HepG2 (cell line): Measurements from ENCODE around the gene FSIP1. TPM values are rescaled to one million over a fixed set of nuclear protein-coding genes. Genes with fewer than 3 reads are reported as not detected.

Source experiments
- HNF1B ChIP-seq: sonication (generic); formaldehyde crosslinking; IDR thresholded peaks from 2 replicates; pipeline ENCODE4 v1.5.1; 2020; ENCODE audit warnings: mild to moderate bottlenecking, moderate library complexity, missing genetic modification reagents
- MYPOP ChIP-seq: sonication (generic); formaldehyde crosslinking; IDR thresholded peaks from 2 replicates; pipeline ENCODE4 v1.8.1; 2023; ENCODE audit warnings: mild to moderate bottlenecking, moderate library complexity, missing genetic modification reagents
- NFAT5 ChIP-seq: sonication (generic); formaldehyde crosslinking; IDR thresholded peaks from 2 replicates; pipeline ENCODE4 v1.4.0; 2020; ENCODE audit warnings: missing genetic modification reagents
- NFATC3 ChIP-seq: sonication (generic); formaldehyde crosslinking; IDR thresholded peaks from 2 replicates; pipeline ENCODE4 v1.5.1; 2020; ENCODE audit warnings: mild to moderate bottlenecking, missing genetic modification reagents
- PLRG1 ChIP-seq: fragments of 450-650 bp; conservative IDR thresholded peaks from 2 replicates; pipeline ENCODE4 v1.6.1; 2016
- SNAPC4 ChIP-seq: sonication (generic); formaldehyde crosslinking; IDR thresholded peaks from 2 replicates; pipeline ENCODE4 v1.4.0; 2020; ENCODE audit warnings: mild to moderate bottlenecking, missing genetic modification reagents
- SRY ChIP-seq: sonication (generic); formaldehyde crosslinking; IDR thresholded peaks from 2 replicates; pipeline ENCODE4 v1.8.0; 2022; ENCODE audit warnings: mild to moderate bottlenecking, missing genetic modification reagents
- ZBTB39 ChIP-seq: sonication (generic); formaldehyde crosslinking; IDR thresholded peaks from 2 replicates; pipeline ENCODE4 v1.5.0; 2020; ENCODE audit warnings: missing genetic modification reagents
- ZNF354B ChIP-seq: sonication (generic); formaldehyde crosslinking; IDR thresholded peaks from 2 replicates; pipeline ENCODE4 v1.8.0; 2022; ENCODE audit warnings: mild to moderate bottlenecking, missing genetic modification reagents
- ZNF431 ChIP-seq: sonication (generic); formaldehyde crosslinking; IDR thresholded peaks from 2 replicates; pipeline ENCODE4 v1.9.0; 2022; ENCODE audit warnings: missing genetic modification reagents, low read depth, mild to moderate bottlenecking, borderline replicate concordance
- ZNF552 ChIP-seq: sonication (generic); formaldehyde crosslinking; IDR thresholded peaks from 2 replicates; pipeline ENCODE4 v1.9.0; 2022; ENCODE audit warnings: missing genetic modification reagents, mild to moderate bottlenecking, borderline replicate concordance
- ZNF713 ChIP-seq: sonication (generic); formaldehyde crosslinking; IDR thresholded peaks from 2 replicates; pipeline ENCODE4 v1.4.0; 2020; ENCODE audit warnings: mild to moderate bottlenecking, missing genetic modification reagents
- ZNF749 ChIP-seq: sonication (generic); formaldehyde crosslinking; IDR thresholded peaks from 2 replicates; pipeline ENCODE4 v1.8.0; 2022; ENCODE audit warnings: mild to moderate bottlenecking, missing genetic modification reagents, moderate library complexity, borderline replicate concordance
- polyA plus RNA-seq, 8 experiments: library from polyadenylated mRNA; depleted of rRNA in 3 of 8; stranded (reverse) in 7 of 8; unstranded in 1 of 8; fragments of >200 nt; fragmentation: Illumina TruSeq in 4 of 8; extraction: Trizol in 4 of 8; gene quantifications; 2 replicates each; pipeline versions ENCODE4 v1.2.1 to v1.2.3, GENCODE V29; 2011 to 2016; ENCODE audit warnings: low read depth in 4 of 8, missing spikeins in 1 of 8, mixed read lengths in 1 of 8; ENCODE audit not compliant: insufficient read depth in 1 of 8
- total RNA-seq, 5 experiments: library from RNA; depleted of rRNA; stranded (reverse); fragments of >200 nt; fragmentation: Illumina TruSeq; extraction: Trizol; gene quantifications; 2 replicates each; pipeline ENCODE4 v1.2.3, GENCODE V29; 2016; ENCODE audit warnings: low read depth in 1 of 5

FSIP1 gene
- total and polyA plus RNA-seq, 2 of the 13 experiments (the other 11 are each of a cell fraction or from before 2014, with no cell fraction given): 0.18 TPM; not detected in 1

GRCh38 chr15:39579487-39580116, 203.0 kb downstream of the FSIP1 start (continued):
- TF ChIP-seq MYPOP (CRISPR knock-in tag) (no peak), ZBTB39 (CRISPR knock-in tag) (no peak), SRY (CRISPR knock-in tag) (no peak), ZNF431 (CRISPR knock-in tag) (no peak), NFAT5 (CRISPR knock-in tag) (no peak), HNF1B (no peak), NFATC3 (CRISPR knock-in tag) (no peak), SNAPC4 (CRISPR knock-in tag) (no peak), ZNF749 (CRISPR knock-in tag) (no peak), ZNF713 (CRISPR knock-in tag) (no peak), ZNF354B (CRISPR knock-in tag) (no peak), ZNF552 (CRISPR knock-in tag) (no peak), PLRG1 (no peak)
